Activated naive CD4-positive, alpha-beta T cell treated with anti-CD3 and anti-CD28 coated beads, Interleukin-2, amount 50 U/mL, for 24 hours (primary cell): ENCODE results near the gene PAK2.

Source experiments
- H3K27ac Mint-ChIP-seq: one replicate; pipeline ENCODE4 v1.8.0; 2021; ENCODE audit warnings: mild to moderate bottlenecking, mixed read lengths
- H3K27me3 Mint-ChIP-seq: one replicate; pipeline ENCODE4 v1.8.0; 2021; ENCODE audit warnings: mixed read lengths
- H3K36me3 Mint-ChIP-seq: one replicate; pipeline ENCODE4 v1.8.0; 2021; ENCODE audit warnings: mixed read lengths
- H3K4me1 Mint-ChIP-seq: one replicate; pipeline ENCODE4 v1.8.0; 2021; ENCODE audit warnings: mixed read lengths
- H3K4me3 Mint-ChIP-seq: one replicate; pipeline ENCODE4 v1.8.0; 2021; ENCODE audit warnings: mild to moderate bottlenecking, mixed read lengths
- H3K9me3 Mint-ChIP-seq: one replicate; pipeline ENCODE4 v1.8.0; 2021; ENCODE audit warnings: mixed read lengths

Gene PAK2

DNA sequence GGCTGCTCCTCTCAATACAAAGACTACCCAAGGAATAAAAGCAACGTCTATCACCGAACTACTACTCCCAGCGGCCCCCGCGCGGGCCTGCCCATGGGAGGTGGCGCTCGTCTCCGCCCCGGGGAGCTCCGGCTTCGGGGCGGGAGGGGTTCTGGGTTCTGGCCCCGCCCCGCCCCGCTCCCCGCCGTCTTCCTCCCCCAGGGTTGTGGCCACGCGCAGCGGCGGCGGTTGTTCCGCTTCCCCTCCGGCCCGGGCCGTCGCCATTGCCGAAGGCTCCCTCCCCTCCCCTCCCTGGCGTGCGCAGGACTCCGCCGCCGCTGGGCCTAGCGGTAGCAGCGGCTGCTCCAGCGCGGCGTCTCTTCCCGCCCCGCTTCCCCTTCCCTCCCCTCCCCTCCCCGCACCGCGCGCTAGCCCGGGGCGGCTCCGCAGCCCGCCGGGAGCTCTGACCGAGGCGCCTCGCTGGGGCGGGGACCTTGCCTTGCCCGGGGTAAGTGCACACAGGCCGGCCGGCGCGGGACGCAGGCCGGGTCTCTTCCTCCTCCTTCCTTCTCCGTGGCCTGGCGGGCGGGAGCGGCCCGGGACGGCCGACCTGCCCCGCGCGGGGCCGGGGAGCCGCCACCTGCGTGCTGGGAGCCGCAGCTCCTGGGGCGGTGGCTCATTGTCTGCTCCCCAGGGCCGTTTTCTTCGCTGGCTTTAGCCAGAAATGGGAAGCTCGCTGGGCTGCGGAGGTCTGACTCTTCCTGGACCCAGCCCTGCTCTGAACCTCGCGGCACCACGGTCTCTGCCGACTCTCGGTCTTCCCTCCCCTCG lies at the start of gene PAK2:
Gene PAK2, plus strand, starts transcription at position 187 of the 810 bp plus-strand sequence. CDS start 42,790 bp downstream, outside the sequence.
- H3K36me3 Mint-ChIP-seq = peaks cover 4% of the 10 kb centered on the region
- peaks cover 33% of the 10 kb centered on the region for H3K4me1 Mint-ChIP-seq
- no peaks in the 10 kb centered on the region for H3K9me3 Mint-ChIP-seq
- no peaks in the 10 kb centered on the region for H3K27me3 Mint-ChIP-seq
- peak within 1 kb of the TSS; percentile 100 for H3K27ac Mint-ChIP-seq
- H3K4me3 Mint-ChIP-seq = peak within 1 kb of the TSS; percentile 99

DNA sequence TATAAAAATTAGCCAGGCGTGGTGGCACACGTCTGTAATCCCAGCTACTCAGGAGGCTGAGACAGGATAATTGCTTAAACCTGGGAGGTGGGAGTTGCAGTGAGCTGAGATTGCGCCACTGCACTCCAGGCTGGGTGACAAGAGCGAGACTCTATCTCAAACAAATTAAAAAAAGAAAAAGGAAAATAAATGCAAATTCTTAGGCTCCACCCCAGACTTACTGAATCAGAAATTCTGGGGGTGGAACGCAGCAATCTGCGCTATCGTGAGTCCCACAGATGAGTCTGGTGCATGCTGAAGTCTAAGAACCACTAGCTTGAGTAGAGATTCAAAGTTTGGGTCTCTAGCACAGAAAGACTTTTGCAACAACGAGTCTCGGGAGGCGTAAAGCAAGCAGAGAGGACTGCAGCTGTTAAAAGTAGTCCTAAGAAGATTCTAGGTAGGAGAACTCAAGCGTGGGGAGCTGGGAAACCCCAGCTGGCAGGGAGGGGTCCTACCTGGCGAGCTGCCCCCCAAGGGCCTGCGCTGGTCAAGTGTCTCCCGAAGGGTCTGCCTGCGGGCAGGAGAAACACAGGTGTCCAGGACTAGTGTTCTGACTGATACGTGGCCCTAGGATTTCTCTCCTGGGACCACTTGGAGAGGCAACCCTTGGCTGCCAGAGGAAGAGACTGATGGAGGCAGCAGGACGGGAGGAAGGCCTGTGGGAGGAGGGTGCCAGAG lies 49.6 kb upstream of the PAK2 start:
- no peaks in the 10 kb centered on the region for H3K9me3 Mint-ChIP-seq
- no peaks in the 10 kb centered on the region for H3K27me3 Mint-ChIP-seq
- H3K4me1 Mint-ChIP-seq = peaks cover 3% of the 10 kb centered on the region
- no peak overlapping the region for H3K4me3 Mint-ChIP-seq
- no peaks in the 10 kb centered on the region for H3K36me3 Mint-ChIP-seq
- H3K27ac Mint-ChIP-seq = no peak overlapping the region

DNA sequence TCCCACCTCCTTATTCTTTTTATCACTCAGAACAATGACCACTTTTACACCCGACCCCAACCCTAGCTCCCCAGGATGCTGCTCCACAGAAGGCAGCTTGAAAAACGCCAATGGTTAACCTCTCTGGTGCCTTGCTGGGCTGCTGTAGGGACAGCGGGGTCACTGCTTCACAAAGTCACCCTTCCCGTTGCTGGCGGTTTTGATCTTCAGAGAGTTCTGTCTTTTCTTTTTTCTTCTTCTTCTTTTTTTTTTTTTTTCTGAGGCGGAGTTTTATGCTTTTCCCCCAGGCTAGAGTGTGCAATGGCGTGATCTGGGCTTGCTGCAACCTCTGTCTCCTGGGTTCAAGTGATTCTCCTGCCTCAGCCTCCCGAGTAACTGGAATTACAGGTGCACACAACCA lies 48.3 kb upstream of the PAK2 start:
- no peak overlapping the region for H3K4me3 Mint-ChIP-seq
- H3K4me1 Mint-ChIP-seq = no peaks in the 10 kb centered on the region

DNA sequence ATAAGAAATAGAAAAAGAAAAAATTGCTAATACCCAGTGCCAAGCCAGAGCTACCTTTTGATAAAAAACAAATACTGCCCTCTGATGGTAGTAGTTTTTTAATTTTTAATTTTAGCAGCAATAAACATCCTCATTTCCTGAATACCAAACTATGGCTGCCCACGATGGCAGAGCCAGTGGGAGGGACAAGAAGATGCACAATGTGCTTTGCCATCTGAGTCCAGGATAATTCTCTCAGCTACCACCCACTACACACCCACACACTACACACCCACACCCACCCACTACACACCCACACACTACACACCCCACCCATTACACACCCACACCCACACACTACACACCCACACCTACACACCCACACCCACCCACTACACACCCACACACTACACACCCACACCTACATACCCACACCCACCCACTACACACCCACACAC lies 45.4 kb upstream of the PAK2 start:
- Mint-ChIP-seq H3K27me3 (no peaks in the 10 kb centered on the region), H3K36me3 (no peaks in the 10 kb centered on the region), H3K4me3 (no peak overlapping the region), H3K27ac (peak overlapping the region; percentile 35), H3K9me3 (no peaks in the 10 kb centered on the region), H3K4me1 (no peaks in the 10 kb centered on the region)

More for the DNA sequence above, 48.3 kb upstream of the PAK2 start:
- no peaks in the 10 kb centered on the region for H3K9me3 Mint-ChIP-seq
- no peak overlapping the region for H3K27ac Mint-ChIP-seq
- no peaks in the 10 kb centered on the region for H3K36me3 Mint-ChIP-seq
- no peaks in the 10 kb centered on the region for H3K27me3 Mint-ChIP-seq

DNA sequence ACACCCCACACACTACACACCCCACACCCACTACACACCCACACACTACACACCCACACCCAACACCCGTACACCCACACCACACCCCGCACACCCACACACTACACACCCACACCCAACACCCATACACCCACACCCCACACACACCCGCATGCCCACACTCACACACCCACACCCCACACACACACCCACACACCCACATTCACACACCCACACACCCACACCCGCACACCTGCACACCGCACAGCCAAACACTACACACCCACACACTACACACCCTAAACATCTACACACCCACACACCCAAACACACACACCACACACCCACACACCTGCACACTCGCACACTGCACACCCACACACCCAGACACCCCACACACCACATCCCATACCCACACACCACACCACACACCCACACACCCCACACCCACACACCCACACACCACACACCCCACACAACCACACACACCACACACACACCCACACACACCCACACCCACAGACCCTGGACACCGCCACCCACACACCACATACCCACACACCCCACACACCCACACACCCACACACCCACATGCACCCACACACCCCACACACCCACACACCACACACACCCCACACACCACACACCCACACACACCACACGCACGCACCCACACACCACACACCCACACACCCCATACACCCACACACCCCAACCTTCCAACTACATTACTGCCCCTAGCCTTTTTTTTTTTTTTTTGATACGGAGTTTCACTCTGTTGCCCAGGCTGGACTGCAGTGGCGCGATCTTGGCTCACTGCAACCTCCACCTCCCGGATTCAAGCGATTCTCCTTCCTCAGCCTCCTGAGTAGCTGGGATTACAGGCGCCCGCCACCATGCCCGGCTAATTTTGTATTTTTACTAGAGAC lies 44.5 kb upstream of the PAK2 start:
- Mint-ChIP-seq H3K27ac (peak overlapping the region; percentile 93), H3K27me3 (no peaks in the 10 kb centered on the region), H3K4me1 (no peaks in the 10 kb centered on the region)

DNA sequence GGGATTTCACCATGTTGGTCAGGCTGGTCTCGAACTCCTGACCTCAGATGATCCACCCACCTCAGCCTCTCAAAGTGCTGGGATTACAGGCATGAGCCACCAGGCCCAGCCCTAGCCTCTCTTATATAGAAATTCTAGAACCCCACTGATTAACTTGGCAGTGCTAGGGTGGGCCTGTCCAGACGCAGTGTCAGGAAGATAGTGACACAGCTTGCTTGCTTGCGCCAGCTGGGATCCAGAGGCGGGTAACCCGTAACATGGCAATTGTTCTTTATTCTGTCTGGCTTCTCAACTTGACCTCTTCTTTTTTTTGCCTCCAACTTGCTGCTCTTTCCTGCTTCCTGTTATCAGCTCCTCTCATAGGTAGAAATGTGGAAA lies 43.8 kb upstream of the PAK2 start:
- Mint-ChIP-seq H3K36me3 (no peaks in the 10 kb centered on the region), H3K27ac (peak overlapping the region; percentile 93), H3K4me1 (no peaks in the 10 kb centered on the region), H3K9me3 (no peaks in the 10 kb centered on the region), H3K4me3 (peak overlapping the region; percentile 33), H3K27me3 (no peaks in the 10 kb centered on the region)

More for the DNA sequence above, 44.5 kb upstream of the PAK2 start:
- Mint-ChIP-seq H3K36me3 (no peaks in the 10 kb centered on the region), H3K9me3 (no peaks in the 10 kb centered on the region), H3K4me3 (peak overlapping the region; percentile 33)

DNA sequence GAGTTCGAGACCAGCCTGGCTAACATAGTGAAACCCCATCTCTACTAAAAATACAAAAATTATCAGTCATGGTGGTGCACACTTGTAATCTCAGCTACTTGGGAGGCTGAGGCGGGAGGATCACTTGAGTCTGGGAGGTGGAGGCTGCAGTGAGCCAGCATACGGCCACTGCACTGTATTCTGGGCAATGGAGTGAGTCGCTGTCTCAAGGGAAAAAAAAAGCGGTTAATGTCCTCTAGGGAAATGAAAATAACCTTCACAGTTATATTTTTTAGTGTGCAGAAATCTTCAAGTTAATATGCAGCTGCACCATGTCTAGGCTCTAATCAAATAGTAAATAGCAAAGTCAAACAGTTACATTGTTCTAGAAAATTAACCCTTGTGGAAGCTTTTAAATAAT lies 42.4 kb upstream of the PAK2 start:
- H3K4me3 Mint-ChIP-seq = no peak overlapping the region
- no peak overlapping the region for H3K27ac Mint-ChIP-seq
- H3K9me3 Mint-ChIP-seq = no peaks in the 10 kb centered on the region
- H3K36me3 Mint-ChIP-seq = no peaks in the 10 kb centered on the region
- no peaks in the 10 kb centered on the region for H3K27me3 Mint-ChIP-seq
- no peaks in the 10 kb centered on the region for H3K4me1 Mint-ChIP-seq

DNA sequence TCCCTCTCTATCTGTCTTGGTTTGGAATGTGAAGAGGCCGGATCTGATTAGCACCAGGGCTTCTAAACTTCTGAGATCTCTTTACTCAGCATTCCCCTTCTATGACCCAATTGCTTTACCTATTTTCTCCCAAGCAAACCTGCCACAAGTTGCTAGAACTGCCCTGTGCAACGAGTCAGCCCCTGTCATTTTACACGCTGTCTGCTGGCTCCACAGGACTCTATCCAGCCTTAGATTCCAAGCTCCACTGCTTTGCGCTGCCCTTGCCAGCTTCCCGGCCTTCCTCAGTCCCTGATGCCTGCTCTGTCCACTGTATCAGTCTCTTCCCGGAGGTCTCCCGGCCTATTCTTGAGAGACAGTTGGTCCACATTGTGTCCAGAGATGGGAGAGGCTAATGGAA lies 39.9 kb upstream of the PAK2 start:
- no peaks in the 10 kb centered on the region for H3K36me3 Mint-ChIP-seq
- no peak overlapping the region for H3K27ac Mint-ChIP-seq
- no peaks in the 10 kb centered on the region for H3K4me1 Mint-ChIP-seq
- no peak overlapping the region for H3K4me3 Mint-ChIP-seq
- H3K9me3 Mint-ChIP-seq = no peaks in the 10 kb centered on the region
- no peaks in the 10 kb centered on the region for H3K27me3 Mint-ChIP-seq

DNA sequence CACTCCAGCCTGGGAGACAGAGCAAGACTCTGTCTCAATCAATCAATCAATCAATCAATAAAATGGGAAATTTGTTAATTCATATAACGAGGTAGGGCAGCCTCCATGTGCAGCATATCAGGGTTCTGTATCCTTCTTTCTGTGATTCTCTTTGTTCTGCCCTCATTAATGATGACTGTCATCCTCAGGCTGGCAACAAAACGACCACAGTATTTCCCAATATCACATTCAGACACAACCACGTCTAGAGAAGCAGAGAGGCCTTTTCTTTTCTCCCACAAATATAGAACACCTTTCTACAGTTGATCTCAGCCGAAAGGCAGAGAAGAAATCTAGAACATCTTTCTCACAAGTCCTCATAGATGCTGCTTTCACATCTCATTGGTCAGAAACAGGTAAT lies 38.9 kb upstream of the PAK2 start:
- Mint-ChIP-seq H3K4me1 (no peaks in the 10 kb centered on the region), H3K27me3 (no peaks in the 10 kb centered on the region), H3K9me3 (no peaks in the 10 kb centered on the region), H3K36me3 (no peaks in the 10 kb centered on the region), H3K27ac (no peak overlapping the region), H3K4me3 (no peak overlapping the region)

DNA sequence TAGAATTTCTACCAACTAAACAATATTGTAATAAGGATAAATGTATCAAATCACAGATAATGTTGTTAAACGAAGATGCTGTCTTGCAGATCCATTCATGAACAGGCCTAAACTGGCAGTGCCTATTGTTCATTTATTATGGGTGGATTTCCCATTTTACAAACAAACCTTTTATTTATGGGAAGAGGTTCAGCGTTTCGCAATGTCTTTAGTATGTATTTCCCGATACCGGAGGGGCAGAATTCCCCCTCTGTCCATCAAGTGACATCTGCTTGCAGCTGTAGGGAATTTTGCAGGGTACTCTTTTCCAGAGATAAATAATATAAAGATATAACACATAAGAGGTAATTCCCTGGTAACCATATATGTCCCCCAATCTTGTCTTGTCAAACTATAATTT lies 33.3 kb upstream of the PAK2 start:
- no peaks in the 10 kb centered on the region for H3K27me3 Mint-ChIP-seq
- H3K36me3 Mint-ChIP-seq = peaks cover 2% of the 10 kb centered on the region
- no peaks in the 10 kb centered on the region for H3K9me3 Mint-ChIP-seq
- H3K4me1 Mint-ChIP-seq = peaks cover 14% of the 10 kb centered on the region
- no peak overlapping the region for H3K27ac Mint-ChIP-seq
- no peak overlapping the region for H3K4me3 Mint-ChIP-seq

DNA sequence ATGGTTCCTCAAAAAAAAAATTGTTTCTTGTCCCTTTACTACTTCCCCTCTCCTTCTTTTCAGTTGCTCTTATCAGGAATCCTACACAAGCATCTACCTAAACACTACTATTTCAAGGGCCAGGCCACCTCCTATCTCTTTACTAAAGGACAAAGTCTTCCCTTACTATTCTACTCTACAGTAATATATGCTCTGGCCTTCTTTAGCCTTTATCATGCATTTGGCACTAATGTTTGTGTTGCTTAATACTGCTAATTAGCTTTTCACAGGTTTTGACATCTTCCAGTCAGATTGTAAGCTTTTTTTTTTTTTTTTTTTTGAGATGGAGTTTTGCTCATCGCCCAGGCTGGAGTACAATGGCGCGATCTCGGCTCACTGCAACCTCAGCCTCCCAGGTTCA lies 32.9 kb upstream of the PAK2 start:
- H3K27me3 Mint-ChIP-seq = no peaks in the 10 kb centered on the region
- H3K27ac Mint-ChIP-seq = no peak overlapping the region
- no peak overlapping the region for H3K4me3 Mint-ChIP-seq
- H3K4me1 Mint-ChIP-seq = peaks cover 18% of the 10 kb centered on the region
- peaks cover 2% of the 10 kb centered on the region for H3K36me3 Mint-ChIP-seq
- H3K9me3 Mint-ChIP-seq = no peaks in the 10 kb centered on the region

DNA sequence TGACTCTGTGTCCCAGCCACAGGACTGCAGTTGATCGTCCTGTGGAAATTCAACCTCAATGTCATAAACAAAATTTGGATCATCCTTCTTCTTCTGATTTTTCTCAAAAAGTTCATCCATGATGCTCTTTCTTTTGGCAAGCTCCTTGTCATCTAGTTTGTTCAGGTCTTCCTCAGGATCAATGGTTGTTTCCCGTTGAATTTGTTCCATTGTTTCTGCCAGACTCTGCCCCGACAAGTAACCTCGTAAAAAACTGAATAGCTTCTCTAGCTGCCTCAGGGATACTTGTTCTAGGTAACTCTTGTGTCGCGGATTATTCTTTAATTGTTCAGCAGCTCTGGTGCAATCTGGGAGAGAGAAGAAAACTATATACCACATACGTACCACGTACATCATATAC lies 32.1 kb upstream of the PAK2 start:
- Mint-ChIP-seq H3K4me1 (peaks cover 20% of the 10 kb centered on the region), H3K36me3 (peaks cover 2% of the 10 kb centered on the region), H3K4me3 (no peak overlapping the region), H3K9me3 (no peaks in the 10 kb centered on the region), H3K27me3 (no peaks in the 10 kb centered on the region), H3K27ac (no peak overlapping the region)

DNA sequence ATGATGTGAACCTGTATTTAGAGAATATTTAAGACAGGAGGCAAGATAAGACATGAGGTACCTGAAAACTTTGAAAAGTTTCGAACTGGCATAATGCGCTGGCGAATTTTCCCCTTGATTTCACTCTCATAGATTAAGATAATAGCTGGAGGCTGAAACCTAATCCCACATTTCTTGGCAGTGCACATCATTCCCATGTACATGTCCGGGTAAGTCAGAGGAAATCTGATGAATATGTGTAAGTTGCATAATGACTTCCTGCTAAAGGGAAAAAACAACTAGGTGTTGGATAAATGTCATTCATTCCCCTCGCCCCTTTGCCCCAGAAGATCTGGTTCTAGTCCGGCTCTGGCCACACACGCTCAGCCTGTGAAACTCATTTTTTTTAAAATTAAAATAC lies 31.2 kb upstream of the PAK2 start:
- H3K9me3 Mint-ChIP-seq = no peaks in the 10 kb centered on the region
- H3K4me3 Mint-ChIP-seq = no peak overlapping the region
- H3K36me3 Mint-ChIP-seq = peaks cover 2% of the 10 kb centered on the region
- no peak overlapping the region for H3K27ac Mint-ChIP-seq
- peaks cover 27% of the 10 kb centered on the region for H3K4me1 Mint-ChIP-seq
- H3K27me3 Mint-ChIP-seq = no peaks in the 10 kb centered on the region

DNA sequence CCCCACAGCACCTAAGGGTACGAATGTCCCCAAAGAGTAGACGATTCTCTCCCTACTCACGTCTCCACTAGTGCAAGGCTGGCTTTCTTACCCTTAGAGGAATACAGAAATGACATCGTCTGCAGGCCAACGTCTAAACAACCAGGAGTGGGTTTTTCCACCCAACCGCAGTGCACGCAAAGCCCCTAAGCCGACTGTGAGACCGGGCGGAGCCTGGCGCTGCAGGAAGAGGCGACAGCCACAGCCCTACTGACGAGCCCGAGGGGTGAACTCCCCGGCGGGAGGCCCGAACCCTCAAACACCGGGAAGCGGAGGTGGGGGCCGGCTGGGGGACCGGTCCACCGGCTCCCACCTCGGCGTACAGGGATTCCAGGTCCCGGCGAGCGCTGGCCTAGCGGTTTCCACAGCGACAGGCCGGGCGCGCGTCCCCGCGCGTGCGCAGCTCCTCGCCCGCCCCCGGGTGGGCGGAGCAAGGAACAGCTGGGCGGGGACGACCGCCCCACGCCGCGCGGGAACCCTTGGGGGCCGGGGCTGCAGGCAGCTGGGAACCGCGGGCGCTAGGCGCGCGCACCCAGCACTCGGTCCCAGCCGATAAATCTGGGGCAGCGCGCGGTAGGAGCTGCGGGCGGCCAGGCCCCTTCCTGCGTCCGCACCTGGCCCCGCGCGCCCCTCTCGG lies 27.7 kb upstream of the PAK2 start, which contains the start of the genes CEP19 and PIGX:
Gene CEP19, minus strand, starts transcription at position 413 of the 676 bp plus-strand sequence. CDS start 3,593 bp downstream, outside the sequence.
Gene PIGX, plus strand, starts transcription at position 540 of the 676 bp plus-strand sequence.
- no peaks in the 10 kb centered on the region for H3K27me3 Mint-ChIP-seq
- no peaks in the 10 kb centered on the region for H3K9me3 Mint-ChIP-seq
- peak within 1 kb of the TSS; percentile 93 for H3K4me3 Mint-ChIP-seq
- peaks cover 30% of the 10 kb centered on the region for H3K4me1 Mint-ChIP-seq
- peak within 1 kb of the TSS; percentile 94 for H3K27ac Mint-ChIP-seq
- peaks cover 2% of the 10 kb centered on the region for H3K36me3 Mint-ChIP-seq
